Activated CD8-positive, alpha-beta memory T cell treated with anti-CD3 and anti-CD28 coated beads for 24 hours (primary cell): ENCODE data around the gene BTBD9.

Experiments used
- DNase-seq: peaks from one replicate; pipeline ENCODE4 v3.0.0-alpha.2; 2020

The BTBD9 gene

GRCh38 chr6:38272222-38272621, 367.5 kb downstream of the BTBD9 start:
- DNase-seq, result no peak

GRCh38 chr6:38271081-38271480, 368.6 kb downstream of the BTBD9 start:
- DNase-seq, result no peak

GRCh38 chr6:38270367-38270766, 369.4 kb downstream of the BTBD9 start:
- DNase-seq, result no peak

- DNase-seq, result no peak
These were observed 370.1 kb downstream of the BTBD9 start for GRCh38 chr6:38269461-38270172.

- no peak for DNase-seq
These were observed 371.4 kb downstream of the BTBD9 start for GRCh38 chr6:38268342-38268741.

GRCh38 chr6:38266921-38267354, 372.8 kb downstream of the BTBD9 start:
- no peak for DNase-seq

GRCh38 chr6:38264605-38265004, 375.1 kb downstream of the BTBD9 start:
- no peak for DNase-seq

GRCh38 chr6:38262609-38263008, 377.1 kb downstream of the BTBD9 start:
- no peak for DNase-seq

GRCh38 chr6:38262026-38262425, 377.7 kb downstream of the BTBD9 start:
- DNase-seq, result no peak

- no peak for DNase-seq
These were observed 378.1 kb downstream of the BTBD9 start for GRCh38 chr6:38261626-38262025.

GRCh38 chr6:38259736-38260135, 380.0 kb downstream of the BTBD9 start:
- no peak for DNase-seq

GRCh38 chr6:38248500-38249234, 391.1 kb downstream of the BTBD9 start:
- no peak for DNase-seq

GRCh38 chr6:38245295-38245694, 394.4 kb downstream of the BTBD9 start:
- no peak for DNase-seq

GRCh38 chr6:38244869-38245268, 394.9 kb downstream of the BTBD9 start:
- DNase-seq, result no peak

GRCh38 chr6:38241200-38241871, 398.4 kb downstream of the BTBD9 start:
- DNase-seq, result no peak

GRCh38 chr6:38239719-38240451, 399.8 kb downstream of the BTBD9 start:
- DNase-seq, result no peak

- DNase-seq, result no peak
These were observed 403.1 kb downstream of the BTBD9 start for GRCh38 chr6:38236631-38237030.

- no peak for DNase-seq
These were observed 404.6 kb downstream of the BTBD9 start for GRCh38 chr6:38234934-38235682.

- DNase-seq, result no peak
These were observed 405.6 kb downstream of the BTBD9 start for GRCh38 chr6:38234141-38234540.

- no peak for DNase-seq
These were observed 406.5 kb downstream of the BTBD9 start for GRCh38 chr6:38233161-38233791.

GRCh38 chr6:38225766-38226165, 414.0 kb downstream of the BTBD9 start:
- no peak for DNase-seq

GRCh38 chr6:38221251-38221650, 418.5 kb downstream of the BTBD9 start:
- DNase-seq, result no peak
